SK-N-SH (cell line): ENCODE data around the gene DACH1.

Experiments
- CTCF ChIP-seq: fragments of 200-600 bp; sonication (generic); IDR thresholded peaks from 2 replicates; pipeline ENCODE4 v1.6.1; 2017; ENCODE audit warnings: antibody characterized with exemption, mild to moderate bottlenecking, moderate library complexity
- EP300 ChIP-seq, 2 experiments: IDR thresholded peaks; 2 replicates each; pipeline versions ENCODE4 v1.4.0 to v1.6.1; 2012; ENCODE audit warnings: borderline replicate concordance in 1 of 2, low read depth in 1 of 2, low read length in 1 of 2
- EZH2phosphoT487 ChIP-seq: fragments of 200-600 bp; sonication (generic); IDR thresholded peaks from 2 replicates; pipeline ENCODE4 v1.6.1; 2017; ENCODE audit warnings: low read depth, mixed run types, mild to moderate bottlenecking, antibody characterized with exemption, moderate library complexity, borderline replicate concordance
- FOSL2 ChIP-seq: IDR thresholded peaks from 2 replicates; pipeline ENCODE4 v1.4.0; 2012; ENCODE audit warnings: low read depth, mild to moderate bottlenecking, moderate library complexity, borderline replicate concordance
- MXI1 ChIP-seq: IDR thresholded peaks from 2 replicates; pipeline ENCODE4 v1.6.1; 2012; ENCODE audit warnings: mild to moderate bottlenecking, low read depth, low read length, improper control_type of control experiment
- REST ChIP-seq: IDR thresholded peaks from 2 replicates; pipeline ENCODE4 v1.6.1; 2012; ENCODE audit warnings: mild to moderate bottlenecking, low read depth, low read length, moderate library complexity
- SIN3A ChIP-seq: IDR thresholded peaks from 2 replicates; pipeline ENCODE4 v1.6.1; 2012; ENCODE audit warnings: low read depth, mild to moderate bottlenecking, low read length, moderate library complexity, borderline replicate concordance
- TAF1 ChIP-seq: IDR thresholded peaks from 2 replicates; pipeline ENCODE4 v1.6.1; 2012; ENCODE audit warnings: low read depth, mild to moderate bottlenecking, low read length, moderate library complexity, borderline replicate concordance
- USF1 ChIP-seq: IDR thresholded peaks from 2 replicates; pipeline ENCODE4 v1.4.0; 2012; ENCODE audit warnings: low read depth, borderline replicate concordance

- TF ChIP-seq EP300 (IDR thresholded peaks at IDR 0.05; ENCODE audit: borderline replicate concordance in 1 of 2, low read depth in 1 of 2, low read length in 1 of 2) = no peak
- TF ChIP-seq MXI1 = no peak
- TF ChIP-seq USF1 = no peak
- no peak for TF ChIP-seq CTCF
- TF ChIP-seq TAF1 = no peak
- no peak for TF ChIP-seq EZH2phosphoT487
- no peak for TF ChIP-seq SIN3A
- no peak for TF ChIP-seq FOSL2
- no peak for TF ChIP-seq REST
These were observed 378.0 kb downstream of the DACH1 start for GRCh38 chr13:71489041-71489440.
